Right lobe of liver (tissue), 6 donors: ENCODE measurements around the gene ADAMTS2. TPM values are rescaled to one million over a fixed set of nuclear protein-coding genes. Genes with fewer than 3 reads are reported as not detected.

Source experiments
- ATAC-seq, 4 donors: fragments of 200-7000 bp; cut with Tn5 transposase; one replicate each; pipeline ENCODE4 v1.9.1; 2020; ENCODE audit warnings: mild to moderate bottlenecking in 4 of 4, moderate library complexity in 4 of 4
- DNase-seq, 3 donors: peaks; one replicate each; pipeline ENCODE4 v3.0.0-alpha.2; 2020
- H3K27ac ChIP-seq, 3 donors: fragments of 200-600 bp; one replicate each; pipeline ENCODE4 v1.8.0; 2022
- H3K27me3 ChIP-seq, 2 donors: fragments of 200-600 bp; one replicate each; pipeline ENCODE4 v1.8.0; 2022
- H3K36me3 ChIP-seq, 4 donors: fragments of 200-600 bp; sonication (generic) in 1 of 4; one replicate each; pipeline versions ENCODE4 v1.5.1 to v1.8.0; 2017 to 2022; ENCODE audit warnings: control low read depth in 1 of 4
- H3K4me1 ChIP-seq, 4 donors: fragments of 200-600 bp; sonication (generic) in 1 of 4; one replicate each; pipeline versions ENCODE4 v1.5.1 to v1.8.0; 2017 to 2022; ENCODE audit warnings: control low read depth in 1 of 4
- H3K4me3 ChIP-seq, 3 donors: fragments of 200-600 bp; one replicate each; pipeline ENCODE4 v1.8.0; 2022
- H3K9me3 ChIP-seq, 4 donors: fragments of 200-600 bp; sonication (generic) in 1 of 4; one replicate each; pipeline versions ENCODE4 v1.5.1 to v1.8.0; 2017 to 2022; ENCODE audit warnings: control low read depth in 1 of 4
- POLR2A ChIP-seq: fragments of 450-650 bp; IDR thresholded peaks from one replicate; pipeline ENCODE4 v1.6.1; 2017; ENCODE audit warnings: antibody characterized with exemption, mild to moderate bottlenecking
- WGBS: methylation state at CpG from one replicate; pipeline ENCODE4 v1.1.6; 2018; ENCODE audit warnings: low coverage, low lambda C conversion rate; ENCODE audit not compliant: insufficient coverage; ENCODE audit errors: missing lambda C conversion rate; 5-methylcytosine and 5-hydroxymethylcytosine counted together
- intact Hi-C, 2 donors: fragments of 100-400 bp; cut with DNase I; formaldehyde crosslinking; loops; one replicate each; pipeline versions ENCODE4 v1.11.2 to v1.14.1; 2022
- total RNA-seq, 6 experiments: library from RNA; depleted of rRNA in 2 of 6; stranded (reverse); fragments of >200 nt in 2 of 6; fragmentation: NEBNext Ultra II Directional in 3 of 6; extraction: Animal tissue kit (Norgen Biotek cat#: 25700) in 3 of 6; gene quantifications; one replicate each; pipeline versions ENCODE4 v1.1.0 to v1.2.4, GENCODE V29; 2016 to 2023
- TF ChIP-seq, protein P1 (sequence below), 4 donors: fragments of 200-600 bp in 3 of 4; fragments of 450-650 bp in 1 of 4; IDR thresholded peaks; one replicate each; pipeline versions ENCODE4 v1.5.1 to v1.8.0; 2016 to 2022; ENCODE audit warnings: antibody characterized with exemption in 4 of 4, mild to moderate bottlenecking in 2 of 4
- donor health status: DM: no; HTN: yes; CAD: no.
- donor health status: DM: no; HTN: no; CAD: no.
- donor health status: DM: no; HTN: no; CAD: no.
- donor health status: DM: no; HTN: yes; CAD: no.
- donor health status: DM: no; HTN: yes; CAD: no.

Gene ADAMTS2
- total RNA-seq, 6 experiments from 2014 or later, result 6.3 to 18.9 (median 13.5) TPM

DNA sequence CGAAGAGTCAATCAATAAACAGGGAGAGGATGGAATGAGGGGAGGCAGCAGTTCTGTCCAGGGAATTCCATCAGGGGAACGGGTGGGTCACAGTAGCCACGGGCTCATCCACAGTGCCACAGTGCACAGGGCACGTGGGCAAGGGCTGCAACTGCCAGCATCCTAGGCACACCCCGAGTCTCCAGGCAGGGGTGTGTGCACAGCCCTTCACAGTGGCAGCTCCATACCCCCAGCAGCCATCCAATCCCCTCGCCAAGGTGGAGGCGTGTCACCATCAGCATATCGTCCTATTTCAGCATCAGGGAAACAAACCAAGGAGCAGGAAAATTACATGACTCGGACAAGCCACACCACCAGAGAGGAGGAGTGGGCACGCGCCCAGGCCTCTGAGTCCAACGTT is 133.6 kb downstream of the ADAMTS2 start:
- no peak overlapping the region for H3K27ac ChIP-seq
- no peak for TF ChIP-seq POLR2A
- H3K27me3 ChIP-seq, result no peaks in the 10 kb centered on the region
- H3K4me1 ChIP-seq, result no peaks in the 10 kb centered on the region
- no peaks in the 10 kb centered on the region for H3K36me3 ChIP-seq
- DNase-seq (no peak), ATAC-seq (no peak)
- WGBS, result 83% methylated on average over 7 of the region's 12 CpGs
- H3K9me3 ChIP-seq, result no peaks in the 10 kb centered on the region
- no peak overlapping the region for H3K4me3 ChIP-seq
- intact Hi-C loops, result no loop called here

DNA sequence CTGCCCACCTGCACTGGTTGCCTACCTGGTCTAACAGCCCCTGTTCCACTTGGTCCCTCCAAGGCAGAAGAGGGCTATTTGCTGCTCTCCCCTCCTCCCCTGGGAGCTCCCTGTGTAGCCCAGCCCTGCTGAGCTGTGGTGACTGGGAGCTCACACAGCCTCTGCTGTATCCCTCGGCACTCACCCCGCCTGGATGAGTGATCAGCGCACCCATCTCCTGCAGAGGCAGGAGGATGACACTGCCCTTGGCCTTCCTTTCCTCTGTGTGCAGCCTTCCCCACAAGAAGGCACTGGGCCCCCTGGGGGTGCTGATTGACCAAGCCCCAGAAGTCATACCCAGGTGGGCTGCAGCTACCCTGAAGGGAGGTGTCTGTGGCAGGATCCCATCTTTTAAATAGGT is 134.2 kb downstream of the ADAMTS2 start:
- intact Hi-C loops, result no loop called here
- TF ChIP-seq POLR2A, result no peak
- TF ChIP-seq, protein P1, sequence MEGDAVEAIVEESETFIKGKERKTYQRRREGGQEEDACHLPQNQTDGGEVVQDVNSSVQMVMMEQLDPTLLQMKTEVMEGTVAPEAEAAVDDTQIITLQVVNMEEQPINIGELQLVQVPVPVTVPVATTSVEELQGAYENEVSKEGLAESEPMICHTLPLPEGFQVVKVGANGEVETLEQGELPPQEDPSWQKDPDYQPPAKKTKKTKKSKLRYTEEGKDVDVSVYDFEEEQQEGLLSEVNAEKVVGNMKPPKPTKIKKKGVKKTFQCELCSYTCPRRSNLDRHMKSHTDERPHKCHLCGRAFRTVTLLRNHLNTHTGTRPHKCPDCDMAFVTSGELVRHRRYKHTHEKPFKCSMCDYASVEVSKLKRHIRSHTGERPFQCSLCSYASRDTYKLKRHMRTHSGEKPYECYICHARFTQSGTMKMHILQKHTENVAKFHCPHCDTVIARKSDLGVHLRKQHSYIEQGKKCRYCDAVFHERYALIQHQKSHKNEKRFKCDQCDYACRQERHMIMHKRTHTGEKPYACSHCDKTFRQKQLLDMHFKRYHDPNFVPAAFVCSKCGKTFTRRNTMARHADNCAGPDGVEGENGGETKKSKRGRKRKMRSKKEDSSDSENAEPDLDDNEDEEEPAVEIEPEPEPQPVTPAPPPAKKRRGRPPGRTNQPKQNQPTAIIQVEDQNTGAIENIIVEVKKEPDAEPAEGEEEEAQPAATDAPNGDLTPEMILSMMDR (IDR thresholded peaks at IDR 0.05), result no peak

DNA sequence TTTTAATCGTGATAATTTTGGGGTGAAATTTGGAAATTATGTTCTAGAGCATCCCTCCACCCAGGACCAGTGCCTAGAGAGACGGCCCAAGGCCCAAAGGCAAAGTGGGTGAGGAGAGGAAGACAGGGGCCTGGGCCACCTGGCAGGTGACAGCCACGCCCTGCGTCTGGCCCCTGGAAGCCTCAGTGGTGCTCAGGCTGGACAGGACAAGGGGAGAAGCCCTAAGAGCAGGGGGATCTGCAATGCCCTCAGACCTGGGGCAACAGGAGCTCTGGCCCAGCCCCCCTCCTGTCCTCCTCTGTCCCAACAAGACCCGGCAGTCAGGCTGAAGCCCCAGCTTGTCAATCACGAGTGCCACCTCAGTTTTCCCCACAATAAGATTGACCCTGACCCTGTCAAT is 134.8 kb downstream of the ADAMTS2 start:
- H3K4me3 ChIP-seq, result no peak overlapping the region
- ATAC-seq, result no peak
- TF ChIP-seq POLR2A, result no peak
- TF ChIP-seq, protein P1 (IDR thresholded peaks at IDR 0.05), result no peak
- no peak for DNase-seq
- intact Hi-C loops, result no loop called here
- H3K27ac ChIP-seq, result no peak overlapping the region
- no peaks in the 10 kb centered on the region for H3K36me3 ChIP-seq
- 73% methylated on average over 4 of the region's 6 CpGs for WGBS
- no peaks in the 10 kb centered on the region for H3K27me3 ChIP-seq
- H3K9me3 ChIP-seq, result no peaks in the 10 kb centered on the region
- H3K4me1 ChIP-seq, result no peaks in the 10 kb centered on the region

More for the DNA sequence above, 134.2 kb downstream of the ADAMTS2 start:
- Histone ChIP-seq H3K27me3 (no peaks in the 10 kb centered on the region), H3K4me1 (no peaks in the 10 kb centered on the region), H3K4me3 (no peak overlapping the region), H3K36me3 (no peaks in the 10 kb centered on the region), H3K9me3 (no peaks in the 10 kb centered on the region), H3K27ac (no peak overlapping the region)
- no CpG with 5 or more reads among the region's 3 CpGs for WGBS
- ATAC-seq, result no peak
- no peak for DNase-seq

DNA sequence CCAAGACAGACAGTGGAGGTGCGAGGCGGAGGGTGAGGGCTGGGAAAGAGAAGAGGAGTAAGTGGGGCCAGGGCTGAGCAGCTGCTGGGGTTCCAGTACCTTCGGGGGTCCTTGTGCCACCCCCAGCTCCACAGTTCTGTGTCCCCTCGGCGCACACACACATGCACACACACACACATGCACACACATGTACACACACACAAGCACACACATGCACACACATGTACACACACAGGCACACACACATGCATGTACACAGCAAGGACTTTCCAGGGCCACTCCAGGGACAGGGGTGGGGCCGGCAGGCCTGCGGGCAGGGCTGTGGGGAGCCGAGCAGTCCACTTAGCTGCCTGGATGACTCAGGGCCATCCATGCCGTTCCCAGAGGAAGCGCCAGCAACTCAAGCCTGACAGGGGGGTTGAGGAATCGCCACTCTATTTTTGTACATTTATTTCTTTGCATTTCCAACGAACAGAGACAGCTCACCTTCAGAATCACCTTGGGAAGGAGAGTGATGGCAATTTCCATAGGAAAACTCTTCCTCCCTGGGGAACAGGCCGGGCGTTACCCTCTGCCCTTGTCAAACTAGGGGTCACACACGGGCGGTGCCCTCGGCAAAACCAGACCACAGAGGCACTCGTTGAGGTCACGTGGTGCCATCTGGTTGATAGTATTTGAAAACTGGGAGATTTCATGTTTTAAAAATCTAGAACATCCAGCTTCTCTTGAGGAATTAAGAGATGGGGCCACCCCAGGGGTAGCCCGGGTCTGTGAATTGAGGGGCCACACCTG is 135.7 kb downstream of the ADAMTS2 start:
- peak in 1 of 4 donors; percentile 22 for ATAC-seq
- intact Hi-C loops, result no loop called here
- Histone ChIP-seq H3K4me1 (no peaks in the 10 kb centered on the region), H3K27ac (no peak overlapping the region), H3K27me3 (no peaks in the 10 kb centered on the region), H3K4me3 (no peak overlapping the region), H3K36me3 (no peaks in the 10 kb centered on the region), H3K9me3 (no peaks in the 10 kb centered on the region)
- 49% methylated on average over 8 of the region's 20 CpGs for WGBS
- TF ChIP-seq POLR2A, result no peak
- TF ChIP-seq, protein P1 (IDR thresholded peaks at IDR 0.05), result no peak
- no peak for DNase-seq

DNA sequence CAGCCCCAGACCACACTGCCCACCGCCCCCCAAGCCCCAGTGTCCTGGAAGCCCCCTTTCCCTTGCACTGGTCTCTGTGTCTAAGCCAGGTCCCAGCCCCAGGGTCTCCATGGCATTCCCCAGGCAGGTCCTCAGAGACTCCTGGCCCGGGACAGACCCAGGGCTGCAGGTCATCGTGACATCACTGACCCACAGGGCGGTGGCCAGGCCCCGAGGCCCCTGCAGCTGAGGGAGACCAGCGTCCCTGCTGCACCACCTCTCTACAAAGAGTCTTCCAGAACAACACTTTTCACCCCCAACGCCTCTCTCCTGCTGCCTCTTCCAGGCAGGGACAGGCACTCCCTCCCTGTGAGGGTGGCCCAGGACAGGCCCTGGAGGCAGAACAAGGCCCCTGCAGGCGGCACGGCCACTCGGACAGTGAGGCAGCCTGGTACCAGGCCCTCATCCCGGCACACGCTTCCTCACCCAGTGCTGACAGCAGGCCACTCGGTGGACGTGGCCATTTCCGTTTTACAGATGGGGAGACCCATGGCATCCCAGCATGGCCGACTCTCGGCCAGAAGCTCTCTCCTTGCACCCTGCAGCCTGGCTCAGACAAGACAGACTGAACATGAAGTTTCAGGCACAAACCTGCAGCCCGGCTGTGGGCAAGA is 136.4 kb downstream of the ADAMTS2 start:
- no peak for ATAC-seq
- intact Hi-C loops, result no loop called here
- Histone ChIP-seq H3K4me1 (no peaks in the 10 kb centered on the region), H3K27ac (no peak overlapping the region), H3K27me3 (no peaks in the 10 kb centered on the region), H3K9me3 (no peaks in the 10 kb centered on the region), H3K4me3 (no peak overlapping the region), H3K36me3 (no peaks in the 10 kb centered on the region)
- DNase-seq, result no peak
- WGBS, result no CpG with 5 or more reads among the region's 18 CpGs
- TF ChIP-seq, protein P1 (IDR thresholded peaks at IDR 0.05), result no peak
- no peak for TF ChIP-seq POLR2A
